ENCODE measurements around the gene JARID2.
"Not testable (repeated sequence)": the region's sequence is repeated elsewhere in the genome, so short reads cannot be mapped to it uniquely, and the experiment has no call there.

The JARID2 gene

DNA sequence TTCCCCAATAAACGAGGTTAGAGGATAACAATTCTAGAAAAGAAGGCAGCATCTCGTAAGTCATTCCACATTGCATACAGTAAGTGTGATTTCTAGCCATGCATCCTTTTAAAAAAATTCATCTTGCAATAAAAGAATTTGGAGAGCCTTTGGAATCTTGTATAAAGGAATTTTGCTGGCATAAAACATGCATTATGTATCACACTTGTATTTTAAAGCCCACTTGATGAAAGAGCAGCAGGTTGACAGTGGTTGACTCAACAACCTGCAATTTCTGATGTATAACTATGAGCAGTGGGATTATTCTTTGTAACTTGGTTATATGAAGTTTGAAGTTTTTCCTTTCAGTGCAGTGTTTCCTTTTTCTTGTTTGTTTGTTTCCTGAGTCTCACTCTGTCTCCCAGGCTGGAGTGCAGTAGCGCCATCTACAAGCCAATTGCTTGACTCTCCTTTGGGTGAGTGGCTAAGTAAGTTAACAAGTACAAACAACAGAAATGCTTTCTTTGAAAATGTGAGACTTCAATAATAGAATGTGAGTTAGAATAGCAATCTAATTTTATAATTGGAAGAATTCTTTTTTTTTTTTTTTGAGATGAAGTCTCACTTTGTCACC lies 39.9 kb downstream of the JARID2 start:
- DNase-seq (ENCODE audit: insufficient read length, low spot score), result no peak
- FAIRE-seq, result no peak

DNA sequence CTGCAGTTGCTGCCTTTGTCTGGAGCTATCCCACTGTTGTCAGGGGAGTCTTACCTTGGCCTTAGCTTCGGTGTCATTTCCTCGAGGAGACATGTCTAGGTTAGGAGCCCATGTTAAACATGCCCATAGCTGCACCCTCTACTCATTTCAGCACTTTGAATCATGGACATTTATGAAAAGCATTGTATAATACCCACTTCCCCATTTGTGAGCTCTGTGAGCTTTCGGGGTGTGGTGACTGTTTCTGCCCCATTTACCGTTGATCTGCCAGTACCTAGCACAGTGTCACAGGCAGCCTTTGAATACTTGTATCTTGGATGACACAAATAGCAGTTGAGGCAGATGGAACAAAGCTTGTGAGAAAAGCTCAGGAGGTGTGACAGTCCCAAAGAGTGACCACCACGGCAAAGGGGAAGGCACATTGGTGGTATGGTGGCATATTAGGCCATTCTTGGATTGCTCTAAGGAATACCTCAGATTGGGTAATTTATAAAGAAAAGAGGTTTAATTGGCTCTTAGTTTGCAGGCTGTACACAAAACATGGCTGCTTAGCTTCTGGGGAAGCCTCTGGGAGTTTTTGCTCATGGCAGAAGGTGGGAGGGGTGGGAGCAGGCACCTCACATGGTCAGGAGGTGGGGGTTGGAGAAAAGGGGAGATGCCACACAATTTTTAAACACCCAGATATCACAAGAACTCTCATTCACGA lies 42.0 kb downstream of the JARID2 start:
- peak; percentile 58 for DNase-seq (ENCODE audit: insufficient read length, low spot score)
- FAIRE-seq, result no peak

GRCh38 chr6:15288856-15289255 lies 43.0 kb downstream of the JARID2 start:
- DNase-seq (ENCODE audit: insufficient read length, low spot score) (no peak), FAIRE-seq (no peak)

- FAIRE-seq, result not testable (repeated sequence)
Measured at GRCh38 chr6:15289456-15289855, 43.6 kb downstream of the JARID2 start.

GRCh38 chr6:15290067-15290680 lies 44.3 kb downstream of the JARID2 start:
- peak; percentile 4 for FAIRE-seq
- no peak for DNase-seq (ENCODE audit: insufficient read length, low spot score)

More at GRCh38 chr6:15289456-15289855, 43.6 kb downstream of the JARID2 start:
- not testable (repeated sequence) for DNase-seq (ENCODE audit: insufficient read length, low spot score)

DNA sequence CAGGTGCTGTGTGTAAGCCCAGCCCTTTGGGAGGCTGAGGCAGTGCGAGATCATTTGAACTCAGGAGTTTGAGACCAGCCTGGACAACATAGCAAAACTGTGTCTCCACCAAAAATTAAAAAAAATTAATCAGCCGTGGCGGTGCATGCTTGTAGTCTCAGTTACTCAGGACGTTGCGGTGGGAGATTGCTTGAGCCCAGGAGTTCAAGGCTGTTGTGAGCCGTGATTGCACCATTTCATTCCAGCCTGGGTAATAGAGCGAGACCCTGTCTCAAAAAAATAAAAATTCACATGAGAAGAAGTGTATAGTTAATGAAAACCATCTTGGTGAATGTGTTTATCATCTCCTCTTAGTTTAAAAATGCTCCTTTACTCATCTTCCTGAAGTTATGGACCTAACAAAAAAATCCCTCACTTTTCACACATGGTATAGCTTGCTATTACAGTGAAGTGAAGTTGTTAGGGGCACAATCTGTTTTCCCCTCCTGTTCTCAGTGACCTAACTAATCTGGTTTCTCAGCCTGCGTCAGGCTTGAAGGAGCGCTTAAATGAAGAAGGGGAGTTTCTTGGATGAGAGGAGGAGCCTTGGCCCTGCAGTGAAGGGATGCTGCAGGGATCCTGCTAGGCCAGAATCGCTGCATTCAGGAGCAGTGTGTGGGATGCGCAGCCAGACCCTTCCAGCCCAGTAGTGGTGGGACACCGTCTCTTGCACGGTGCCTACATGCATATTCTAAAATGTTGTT lies 45.3 kb downstream of the JARID2 start:
- DNase-seq (ENCODE audit: insufficient read length, low spot score) (no peak), FAIRE-seq (no peak)

DNA sequence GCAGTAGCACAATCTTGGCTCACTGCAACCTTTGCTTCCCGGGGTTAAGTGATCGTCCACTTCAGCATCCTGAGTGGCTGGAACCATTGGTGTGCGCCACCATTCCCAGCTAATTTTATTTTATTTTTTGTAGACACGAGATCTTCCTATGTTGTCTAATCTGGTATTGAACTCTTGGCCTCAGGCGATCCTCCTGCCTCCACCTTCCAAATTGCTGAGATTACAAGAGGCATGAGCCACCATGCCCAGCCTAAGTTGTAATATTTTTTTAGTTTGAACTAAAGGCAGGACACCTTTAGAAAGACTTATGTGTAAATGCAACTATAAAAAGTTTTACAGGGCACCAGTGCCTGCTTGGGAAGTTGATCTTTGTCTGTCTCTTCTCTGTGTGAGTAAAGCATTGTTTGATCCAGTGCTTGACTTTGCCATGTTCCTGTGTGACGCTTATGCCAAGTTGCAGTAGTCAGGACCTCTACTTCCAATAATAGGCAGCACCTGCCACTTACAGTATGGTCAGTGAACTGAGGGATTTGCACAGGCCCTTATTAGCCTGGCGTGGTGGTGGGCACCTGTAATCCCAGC lies 46.9 kb downstream of the JARID2 start:
- no peak for FAIRE-seq
- no peak for DNase-seq (ENCODE audit: insufficient read length, low spot score)

DNA sequence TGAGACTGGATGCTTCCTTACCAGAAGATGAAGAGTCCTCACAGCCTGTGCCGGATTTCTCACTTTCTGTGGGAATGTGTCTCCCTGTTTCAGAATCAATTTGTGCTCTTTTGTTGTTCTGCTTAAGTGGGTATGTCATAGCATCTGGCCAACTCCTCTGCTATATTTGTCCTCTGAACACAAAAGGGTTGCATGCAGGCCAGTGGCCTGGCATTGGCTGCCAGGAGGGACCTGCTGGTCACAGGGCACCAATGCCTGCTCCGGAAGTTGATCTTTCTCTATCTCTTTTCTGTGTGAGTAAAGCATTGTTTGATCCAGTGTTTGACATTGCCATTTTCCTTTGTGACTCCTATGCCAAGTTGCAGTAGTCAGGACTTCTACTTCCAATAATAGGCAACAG lies 47.8 kb downstream of the JARID2 start:
- DNase-seq (ENCODE audit: insufficient read length, low spot score) (no peak), FAIRE-seq (no peak)

DNA sequence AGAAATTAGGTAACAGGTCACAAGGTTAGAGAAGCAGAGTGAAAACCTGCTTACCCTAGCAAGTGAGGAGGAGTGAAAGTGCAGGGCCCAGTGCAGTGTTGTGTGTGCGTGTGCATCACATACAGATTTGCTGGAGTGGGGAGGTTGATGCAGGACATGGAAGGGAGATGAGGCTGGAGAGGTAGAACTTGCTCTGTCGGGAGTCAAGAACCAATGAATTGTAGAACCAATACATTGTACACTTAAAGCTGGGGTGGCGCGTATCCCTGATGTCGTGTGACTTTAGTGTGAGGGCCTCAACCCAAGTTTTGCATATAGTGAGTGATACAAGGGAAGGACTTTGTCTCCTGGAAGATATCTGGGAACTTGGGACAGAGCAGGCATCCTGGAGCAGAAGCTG lies 48.6 kb downstream of the JARID2 start:
- no peak for DNase-seq (ENCODE audit: insufficient read length, low spot score)
- FAIRE-seq, result no peak

DNA sequence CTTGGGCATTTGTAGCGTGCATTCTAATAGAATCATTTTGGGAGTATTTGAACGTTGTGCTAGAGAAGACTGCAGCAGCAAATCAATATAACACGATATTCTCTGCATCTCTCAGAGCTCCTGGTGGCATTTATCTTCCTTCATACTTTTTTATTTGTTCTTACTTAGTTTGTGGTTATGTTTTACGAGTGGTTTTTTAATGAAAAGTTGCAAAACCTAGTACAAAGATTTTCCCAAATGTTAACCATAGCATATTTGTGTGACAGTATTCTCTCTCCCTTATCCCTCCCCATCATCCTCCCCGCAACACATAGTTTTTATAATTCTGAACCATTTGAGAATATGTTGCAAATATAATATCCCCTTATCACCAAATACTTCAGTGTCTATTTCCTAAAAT lies 50.4 kb downstream of the JARID2 start:
- no peak for DNase-seq (ENCODE audit: insufficient read length, low spot score)

GRCh38 chr6:15296735-15297134 lies 50.9 kb downstream of the JARID2 start:
- FAIRE-seq (peak; percentile 92), DNase-seq (ENCODE audit: insufficient read length, low spot score) (no peak)

More for the DNA sequence above, 50.4 kb downstream of the JARID2 start:
- no peak for FAIRE-seq

- DNase-seq (ENCODE audit: insufficient read length, low spot score); FAIRE-seq: not testable (repeated sequence)
Measured at GRCh38 chr6:15297167-15297566, 51.3 kb downstream of the JARID2 start.

DNA sequence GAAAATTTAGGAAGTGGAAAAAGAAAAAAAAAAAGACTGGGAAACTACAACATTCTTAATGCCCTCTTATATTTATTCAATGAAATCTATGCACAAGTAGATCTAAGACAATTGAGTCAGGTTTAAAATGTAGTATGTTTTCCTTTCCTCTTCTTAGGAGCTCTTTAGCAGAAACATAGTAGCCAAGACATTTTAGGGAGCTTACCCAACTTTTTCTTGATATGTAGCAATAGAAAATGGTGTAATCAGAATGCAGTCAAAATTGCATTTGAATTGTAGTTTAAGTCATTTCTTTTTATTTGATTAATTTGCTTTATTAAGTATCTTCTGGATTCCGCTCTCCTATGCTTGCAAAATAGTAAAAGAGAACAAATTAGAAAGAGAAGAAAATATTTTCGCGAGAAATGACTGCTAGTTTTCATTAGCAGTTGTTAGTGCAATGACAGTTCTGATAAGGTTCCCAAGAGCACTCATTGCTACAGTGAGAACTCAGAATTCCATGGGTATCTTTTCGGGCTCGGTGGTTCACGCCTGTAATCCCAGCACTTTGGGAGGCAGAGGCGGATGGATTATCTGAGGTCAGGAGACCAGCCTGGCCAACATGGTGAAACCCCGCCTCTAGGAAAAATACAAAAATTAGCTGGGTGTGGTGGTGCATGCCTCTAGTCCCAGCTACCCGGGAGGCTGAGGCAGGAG lies 52.2 kb downstream of the JARID2 start:
- no peak for DNase-seq (ENCODE audit: insufficient read length, low spot score)
- FAIRE-seq, result no peak

DNA sequence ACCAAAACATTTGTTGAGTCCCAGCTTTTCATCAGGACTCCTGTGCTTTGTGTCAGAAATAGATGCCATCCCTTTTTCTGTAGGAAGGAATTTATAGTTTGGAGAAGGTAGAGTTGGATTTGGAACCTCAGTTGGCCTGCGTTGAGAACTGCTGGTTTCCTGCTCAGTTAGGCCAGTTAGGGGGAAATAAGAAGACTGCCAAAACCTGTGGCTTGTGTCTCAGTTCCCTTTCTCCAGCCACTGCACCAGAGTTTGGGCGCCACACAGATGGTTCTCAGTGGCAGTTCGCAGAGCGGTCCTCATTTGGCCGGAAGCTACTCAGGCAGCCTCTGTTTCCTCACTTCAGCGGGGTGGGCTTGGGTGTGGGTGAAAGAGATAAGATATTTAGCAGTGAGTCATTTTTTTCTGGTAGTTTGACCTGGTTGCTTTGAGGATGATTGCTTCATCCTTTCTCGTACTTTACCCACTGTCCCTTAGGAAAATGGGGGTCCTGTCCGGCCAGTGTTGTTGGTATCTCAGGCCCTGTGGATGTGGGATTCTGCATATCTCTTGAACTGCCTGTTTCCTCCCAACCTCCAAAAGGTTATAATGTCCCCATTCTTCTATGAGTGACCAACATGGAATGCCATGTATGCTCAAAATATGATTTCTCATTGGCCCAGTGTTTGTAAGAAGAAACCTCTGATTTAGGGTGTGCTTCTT lies 53.7 kb downstream of the JARID2 start:
- FAIRE-seq (peak; percentile 93), DNase-seq (ENCODE audit: insufficient read length, low spot score) (peak; percentile 49)

GRCh38 chr6:15301179-15302006 lies 55.5 kb downstream of the JARID2 start:
- DNase-seq (ENCODE audit: insufficient read length, low spot score), result no peak
- FAIRE-seq, result peak; percentile 31

DNA sequence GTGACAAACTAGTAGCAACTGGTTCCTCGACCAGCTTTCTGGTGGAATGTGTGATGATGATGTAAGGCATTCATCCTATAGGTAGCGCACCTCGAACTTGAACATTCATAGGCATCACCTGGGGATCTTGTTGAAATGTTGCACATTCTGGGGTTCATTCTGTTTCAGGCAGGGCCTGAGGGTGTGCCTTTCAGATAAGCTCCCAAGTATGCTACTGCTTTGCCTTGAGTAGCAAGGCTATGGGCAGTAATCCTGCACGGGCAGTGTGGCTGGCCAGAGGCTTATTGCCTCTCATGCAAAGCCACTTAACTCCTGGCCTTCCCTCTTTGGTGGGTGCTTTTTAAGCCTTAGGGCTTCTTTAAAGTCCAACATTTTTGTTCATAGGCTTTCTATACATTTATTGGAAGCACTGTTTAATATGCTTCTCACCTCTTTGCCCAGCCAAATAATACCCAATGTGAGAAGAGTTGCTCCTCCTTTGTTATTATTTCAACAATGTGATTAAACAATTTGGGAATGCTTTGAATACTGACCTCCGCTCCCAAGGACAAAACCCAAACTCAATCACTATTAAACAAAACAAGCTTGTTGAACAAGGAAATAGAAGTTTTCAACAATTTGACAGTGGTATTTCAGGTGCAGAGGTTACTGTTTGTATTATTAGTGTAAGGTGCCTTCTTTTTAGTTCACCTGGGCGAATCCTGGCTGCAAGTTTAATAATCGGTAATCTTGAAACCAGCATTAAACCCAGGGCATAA lies 57.5 kb downstream of the JARID2 start:
- DNase-seq (ENCODE audit: insufficient read length, low spot score) (no peak), FAIRE-seq (peak; percentile 14)

DNA sequence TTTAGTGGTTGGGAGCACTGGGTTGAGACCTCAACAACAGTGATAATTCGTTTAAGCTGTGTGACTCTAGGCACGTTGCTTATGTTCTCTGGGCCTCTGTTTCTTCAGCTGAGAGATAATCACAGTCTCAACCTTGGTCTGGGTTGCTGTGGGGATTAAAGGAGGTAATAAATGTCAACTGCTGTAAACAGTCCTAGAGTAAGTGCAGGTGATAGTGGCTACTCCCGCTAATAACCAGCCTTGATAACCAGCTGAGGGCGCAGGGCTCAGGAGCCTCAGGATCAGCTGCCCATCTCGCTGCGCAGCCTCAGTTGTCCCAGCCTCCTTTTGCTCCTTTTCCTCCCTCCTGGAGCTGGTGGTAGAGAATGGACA lies 58.0 kb downstream of the JARID2 start:
- DNase-seq (ENCODE audit: insufficient read length, low spot score), result no peak
- peak; percentile 64 for FAIRE-seq

GRCh38 chr6:15304337-15305042 lies 58.6 kb downstream of the JARID2 start:
- DNase-seq (ENCODE audit: insufficient read length, low spot score), result no peak
- FAIRE-seq, result peak; percentile 65
